Right renal pelvis (tissue), 4 donors: ENCODE data around the gene TENM4. TPM values are rescaled to one million over a fixed set of nuclear protein-coding genes. Genes with fewer than 3 reads are reported as not detected.
"Not testable (repeated sequence)": the region's sequence is repeated elsewhere in the genome, so short reads cannot be mapped to it uniquely, and the experiment has no call there.

ENCODE experiments used
- DNase-seq, 4 donors: peaks; one replicate each; pipeline ENCODE4 v3.0.0-alpha.2; 2013; ENCODE audit warnings: low read depth in 4 of 4, low spot score in 3 of 4, missing footprints in 1 of 4
- polyA plus RNA-seq, 4 donors: library from polyadenylated mRNA; unstranded; fragments of 120-200 nt; gene quantifications; one replicate each; pipeline ENCODE4 v1.2.1, GENCODE V29; 2013; ENCODE audit not compliant: insufficient read length in 4 of 4

TENM4 gene
- polyA plus RNA-seq, 4 donors, result 19.9 to 26.6 (median 22.0) TPM

GRCh38 chr11:78898266-78898775 is 542.5 kb downstream of the TENM4 start:
- no peak for DNase-seq

- DNase-seq, result no peak
Measured at GRCh38 chr11:78893996-78894395, 546.8 kb downstream of the TENM4 start.

- no peak for DNase-seq
Measured at GRCh38 chr11:78889698-78890097, 551.1 kb downstream of the TENM4 start.

GRCh38 chr11:78886616-78887015 is 554.2 kb downstream of the TENM4 start:
- no peak for DNase-seq

- DNase-seq, result no peak
Measured at GRCh38 chr11:78884761-78885160, 556.1 kb downstream of the TENM4 start.

GRCh38 chr11:78883506-78883905 is 557.3 kb downstream of the TENM4 start:
- DNase-seq, result no peak

- DNase-seq, result not testable (repeated sequence)
Measured at GRCh38 chr11:78879094-78879980, 561.5 kb downstream of the TENM4 start.

- no peak for DNase-seq
Measured at GRCh38 chr11:78878631-78879030, 562.2 kb downstream of the TENM4 start.

- DNase-seq, result no peak
Measured at GRCh38 chr11:78876676-78877075, 564.2 kb downstream of the TENM4 start.

GRCh38 chr11:78870655-78871054 is 570.2 kb downstream of the TENM4 start:
- no peak for DNase-seq

GRCh38 chr11:78869293-78869692 is 571.5 kb downstream of the TENM4 start:
- no peak for DNase-seq

GRCh38 chr11:78868563-78868962 is 572.3 kb downstream of the TENM4 start:
- DNase-seq, result no peak

- no peak for DNase-seq
Measured at GRCh38 chr11:78860720-78861422, 580.0 kb downstream of the TENM4 start.

GRCh38 chr11:78857688-78858087 is 583.1 kb downstream of the TENM4 start:
- DNase-seq, result no peak

GRCh38 chr11:78856211-78856610 is 584.6 kb downstream of the TENM4 start:
- no peak for DNase-seq

GRCh38 chr11:78855116-78855515 is 585.7 kb downstream of the TENM4 start:
- no peak for DNase-seq

- DNase-seq, result no peak
Measured at GRCh38 chr11:78853521-78853920, 587.3 kb downstream of the TENM4 start.

GRCh38 chr11:78851878-78852586 is 588.8 kb downstream of the TENM4 start:
- DNase-seq, result no peak

- no peak for DNase-seq
Measured at GRCh38 chr11:78850078-78850477, 590.8 kb downstream of the TENM4 start.

- DNase-seq, result no peak
Measured at GRCh38 chr11:78846269-78846668, 594.6 kb downstream of the TENM4 start.

- no peak for DNase-seq
Measured at GRCh38 chr11:78845496-78845895, 595.3 kb downstream of the TENM4 start.
